Activated T-helper 1 cell treated with anti-CD3 and anti-CD28 coated beads, Interleukin-2, amount 50 U/mL, for 16 hours (primary cell): ENCODE data around the gene AKAP13.

Experiments
- DNase-seq, 2 donors: peaks; one replicate each; pipeline ENCODE4 v3.0.0-alpha.2; 2020; ENCODE audit warnings: low read depth in 1 of 2, low spot score in 1 of 2

The AKAP13 gene

GRCh38 chr15:85694091-85694490 lies 313.7 kb downstream of the AKAP13 start:
- no peak for DNase-seq

- DNase-seq: no peak
Observed at GRCh38 chr15:85700767-85701166, 320.4 kb downstream of the AKAP13 start.

GRCh38 chr15:85702321-85703101 lies 322.1 kb downstream of the AKAP13 start:
- no peak for DNase-seq

DNA sequence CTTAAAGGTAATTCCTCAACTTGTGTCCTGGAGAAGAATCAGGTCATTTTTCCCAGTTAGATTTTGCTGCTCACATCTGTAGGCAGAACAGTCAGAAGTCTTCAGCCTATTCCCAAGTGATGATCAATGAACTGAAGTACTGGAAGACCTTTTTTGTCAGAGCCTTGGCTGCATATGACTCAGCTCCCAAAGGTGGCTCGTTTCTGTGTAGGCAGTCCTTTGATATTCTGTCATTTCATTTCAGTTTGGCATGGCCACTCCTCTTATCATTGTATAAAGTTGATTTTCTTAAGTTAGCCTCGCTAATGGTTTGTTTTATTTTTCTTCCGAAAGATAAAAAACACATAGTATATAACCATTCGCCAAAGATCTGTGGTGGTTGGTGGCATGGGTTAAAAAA lies 323.7 kb downstream of the AKAP13 start:
- no peak for DNase-seq

GRCh38 chr15:85704720-85705429 lies 324.5 kb downstream of the AKAP13 start:
- no peak for DNase-seq

DNA sequence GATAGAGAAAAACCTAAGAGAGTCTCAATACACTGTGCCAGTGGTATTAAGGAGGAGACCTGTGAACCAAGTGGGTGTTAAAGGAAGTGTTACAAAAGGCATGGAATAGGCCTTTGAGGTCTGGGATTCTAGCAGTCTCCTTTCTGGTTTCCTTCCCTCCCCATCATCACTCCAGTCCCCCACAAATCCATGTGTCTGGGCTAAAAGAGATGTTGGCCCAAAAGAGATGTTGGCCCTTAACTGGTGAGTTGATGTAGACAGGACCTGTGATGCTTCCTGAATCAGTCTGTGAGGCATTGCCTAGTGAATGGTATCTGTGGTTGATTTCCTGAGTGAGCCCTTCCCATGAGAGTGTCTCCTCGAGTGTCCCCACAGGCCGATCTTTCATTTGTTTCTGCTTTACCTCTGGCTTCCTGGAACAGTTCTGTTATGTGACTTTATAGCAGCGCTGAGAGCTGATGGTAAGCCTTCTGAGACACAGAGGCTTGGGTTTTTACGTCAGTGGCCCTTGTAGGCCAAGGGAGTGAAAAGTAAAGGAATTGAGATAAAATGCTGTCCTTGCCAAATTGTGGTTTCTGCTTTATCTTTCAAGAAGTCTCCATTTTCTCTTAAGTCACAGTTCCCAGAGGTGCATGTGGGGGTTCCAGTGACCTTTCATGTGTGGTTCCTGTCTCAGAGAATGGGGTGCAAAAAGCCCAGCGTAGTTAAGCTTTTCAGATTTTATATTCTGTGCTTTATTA lies 326.5 kb downstream of the AKAP13 start:
- DNase-seq: no peak

DNA sequence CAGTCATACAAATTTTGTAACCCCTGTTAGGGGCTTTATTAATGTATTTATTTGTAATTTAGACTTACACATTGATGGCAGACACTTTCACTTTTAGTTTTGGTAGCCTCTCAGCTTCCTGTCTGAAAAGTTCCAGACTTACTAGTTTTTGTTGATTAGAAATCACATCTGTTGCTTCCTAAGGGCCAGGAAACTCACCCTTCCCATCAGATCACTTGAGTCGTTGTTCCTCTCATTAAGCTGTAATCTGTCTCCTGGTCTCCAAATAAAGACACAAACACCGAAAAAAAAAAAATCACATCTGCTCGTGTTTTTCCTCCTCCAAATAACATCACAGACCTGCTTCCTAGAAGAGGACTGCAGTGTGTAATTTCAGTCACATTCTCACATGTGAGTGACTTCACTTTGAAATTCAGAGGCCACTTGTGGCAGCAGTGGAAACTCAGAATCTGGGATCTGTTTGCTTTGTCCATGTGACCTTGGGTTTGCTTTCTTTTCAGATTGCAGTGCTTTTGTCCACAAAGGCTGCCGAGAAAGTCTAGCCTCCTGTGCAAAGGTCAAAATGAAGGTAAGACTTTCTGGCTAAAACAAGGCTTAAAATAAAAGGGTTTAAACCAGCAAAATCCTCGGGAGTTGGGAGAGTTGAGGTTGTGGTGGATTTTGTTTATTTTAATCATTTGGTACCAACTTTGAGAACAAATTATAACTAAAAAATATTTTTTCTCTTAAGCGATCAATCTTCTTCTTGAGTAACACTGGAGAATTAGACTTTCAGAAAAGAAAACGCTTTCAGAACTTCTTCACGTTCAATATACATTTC lies 327.3 kb downstream of the AKAP13 start:
- DNase-seq: no peak

- DNase-seq: no peak
Observed at GRCh38 chr15:85708402-85708941, 328.1 kb downstream of the AKAP13 start.

DNA sequence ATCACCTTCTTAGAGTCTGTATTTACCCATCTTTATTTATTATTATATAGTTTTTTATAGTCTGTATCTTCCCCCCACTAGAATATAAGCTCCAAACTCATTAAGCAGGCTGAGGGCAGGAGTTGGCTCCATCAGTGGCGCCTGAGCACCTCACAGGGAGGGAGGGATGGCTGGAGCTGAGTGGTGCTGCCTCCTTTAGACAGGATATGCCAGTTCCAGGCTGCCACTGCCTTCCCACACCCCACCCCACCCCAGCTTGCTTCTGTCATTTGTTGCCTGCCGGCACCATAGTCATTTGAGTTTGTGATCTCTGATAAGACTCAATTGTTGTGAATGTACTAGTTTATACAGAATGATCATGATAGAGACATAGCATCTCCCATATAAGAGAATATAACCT lies 328.8 kb downstream of the AKAP13 start:
- no peak for DNase-seq

DNA sequence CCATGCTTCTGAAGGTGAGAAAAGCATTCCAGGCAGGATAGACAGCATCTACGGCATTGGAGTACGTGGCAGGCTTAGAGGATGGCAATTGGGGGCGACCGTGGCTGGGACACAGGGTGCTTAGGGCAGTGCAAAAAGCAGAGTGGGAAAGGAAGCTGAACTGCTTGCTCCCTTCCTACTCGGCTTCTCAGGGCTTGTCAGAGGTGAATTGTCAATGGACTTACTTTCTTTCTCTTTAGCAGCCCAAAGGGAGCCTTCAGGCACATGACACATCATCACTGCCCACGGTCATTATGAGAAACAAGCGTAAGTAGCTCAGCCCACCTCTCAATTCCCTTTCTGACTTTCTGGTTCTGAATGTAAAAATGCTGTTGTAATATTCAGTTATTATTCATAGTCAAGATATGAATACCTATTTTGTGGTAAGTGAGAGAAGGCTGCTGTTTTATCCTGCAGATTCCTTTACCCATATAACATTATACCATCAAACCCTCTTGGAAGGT lies 330.0 kb downstream of the AKAP13 start:
- no peak for DNase-seq

DNA sequence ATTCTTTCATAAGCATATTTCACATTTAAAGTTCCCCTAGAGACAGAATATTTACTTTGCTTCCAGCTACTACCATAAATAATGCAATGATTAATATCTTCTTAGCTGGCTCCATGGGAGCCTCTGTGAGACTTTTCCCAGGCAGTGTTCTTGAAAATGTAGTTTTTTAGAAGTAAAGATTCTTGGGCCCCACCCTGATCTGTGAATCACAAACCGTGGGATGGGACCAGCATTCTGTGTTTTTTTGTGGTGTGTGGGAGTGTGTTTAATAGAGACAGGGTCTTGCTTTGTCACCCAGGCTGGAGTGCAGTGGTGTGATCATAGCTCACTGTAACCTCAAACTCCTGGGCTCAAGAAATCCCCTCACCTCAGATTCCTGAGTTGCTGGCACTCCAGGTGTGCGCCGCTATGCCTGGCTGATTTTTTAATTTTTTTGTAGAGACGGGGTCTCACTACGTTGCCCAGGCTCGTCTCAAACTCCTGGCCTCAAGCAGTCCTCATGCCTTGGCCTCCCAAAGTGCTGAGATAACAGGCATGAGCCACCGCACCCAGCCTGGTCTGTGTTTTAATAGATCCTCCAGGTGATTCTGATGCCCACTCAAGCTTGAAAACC lies 331.3 kb downstream of the AKAP13 start:
- DNase-seq: no peak

GRCh38 chr15:85716261-85716660 lies 335.9 kb downstream of the AKAP13 start:
- no peak for DNase-seq

- no peak for DNase-seq
Observed at GRCh38 chr15:85717212-85717611, 336.8 kb downstream of the AKAP13 start.

GRCh38 chr15:85718271-85718971 lies 338.0 kb downstream of the AKAP13 start:
- no peak for DNase-seq

DNA sequence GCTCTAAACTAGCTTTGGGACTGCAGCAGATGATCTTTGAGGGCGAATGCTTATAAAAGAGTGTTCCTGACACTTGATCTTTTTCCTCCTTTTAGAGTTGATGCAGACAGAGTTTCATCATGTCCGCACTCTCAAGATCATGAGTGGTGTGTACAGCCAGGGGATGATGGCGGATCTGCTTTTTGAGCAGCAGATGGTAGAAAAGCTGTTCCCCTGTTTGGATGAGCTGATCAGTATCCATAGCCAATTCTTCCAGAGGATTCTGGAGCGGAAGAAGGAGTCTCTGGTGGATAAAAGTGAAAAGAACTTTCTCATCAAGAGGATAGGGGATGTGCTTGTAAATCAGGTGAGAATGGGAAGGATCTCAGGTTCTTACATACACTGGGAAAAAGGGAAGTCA lies 338.6 kb downstream of the AKAP13 start:
- DNase-seq: no peak

DNA sequence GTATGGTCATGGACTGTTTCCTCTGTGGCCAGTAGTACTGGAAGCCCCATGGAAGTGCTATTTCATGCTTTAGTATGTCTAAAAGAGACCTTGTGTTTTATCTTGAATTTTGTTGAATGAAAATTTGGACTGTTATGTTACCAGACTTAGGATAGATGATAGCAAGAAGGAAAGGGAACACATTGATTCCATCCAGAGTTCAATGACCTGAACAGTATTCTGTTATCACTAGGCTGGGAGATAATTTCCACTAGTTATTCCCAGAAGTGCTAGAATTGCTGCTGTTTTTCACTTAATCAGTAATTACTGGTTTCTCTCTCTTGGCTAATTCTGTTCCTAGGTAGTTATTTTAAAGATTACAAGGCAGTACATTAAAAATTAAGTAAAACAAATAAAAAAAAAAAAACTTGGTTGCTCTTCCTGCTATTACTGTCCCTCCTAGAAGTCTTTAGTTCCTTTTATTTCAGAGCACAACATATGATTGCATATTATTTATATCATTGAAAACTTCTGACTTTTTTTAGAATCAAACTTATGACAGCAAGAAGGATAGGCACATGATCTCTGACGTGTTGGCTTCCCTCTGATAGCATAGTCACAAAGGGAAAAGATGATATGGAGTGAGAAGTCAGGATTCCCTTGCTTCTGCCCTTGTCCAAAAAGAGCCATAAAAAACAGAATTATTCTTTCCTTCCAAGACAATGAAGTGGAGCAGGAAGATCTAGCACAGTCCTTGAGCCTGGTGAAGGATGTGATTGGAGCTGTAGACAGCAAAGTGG lies 342.2 kb downstream of the AKAP13 start:
- DNase-seq: no peak

GRCh38 chr15:85723960-85724945 lies 343.9 kb downstream of the AKAP13 start:
- no peak for DNase-seq

DNA sequence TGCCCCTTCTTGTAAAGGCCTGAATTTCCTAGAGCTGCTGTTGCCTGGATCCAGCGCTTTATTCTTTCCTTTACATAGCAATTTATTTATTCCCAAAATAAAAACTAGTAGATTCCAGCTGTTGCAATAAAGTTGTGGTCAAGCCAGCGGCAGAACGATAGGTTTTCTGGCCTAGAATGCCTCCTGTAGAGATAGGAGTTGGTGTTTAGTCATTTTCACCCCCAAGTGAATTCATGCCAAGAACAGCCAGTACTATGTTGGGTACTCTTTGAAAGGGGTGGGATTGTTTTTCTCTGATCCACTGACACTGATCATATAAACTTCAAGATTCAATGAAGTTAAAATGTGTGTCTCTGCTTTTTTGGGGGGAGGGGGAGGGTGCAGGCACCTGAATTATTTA lies 344.6 kb downstream of the AKAP13 start:
- no peak for DNase-seq
